GM21737 (cell line): Measurements from ENCODE around the gene FGFRL1.
"Not testable (repeated sequence)": the region's sequence is repeated elsewhere in the genome, so short reads cannot be mapped to it uniquely, and the experiment has no call there.

Experiments used
- ATAC-seq: cut with Tn5 transposase; IDR thresholded peaks from one replicate; pipeline ENCODE4 v1.9.1; 2021; ENCODE audit warnings: mild to moderate bottlenecking, moderate library complexity; ENCODE audit not compliant: unreplicated experiment

Gene FGFRL1

GRCh38 chr4:1048773-1049590 lies 37.6 kb downstream of the FGFRL1 start:
- ATAC-seq = no peak

GRCh38 chr4:1049591-1049905 lies 38.1 kb downstream of the FGFRL1 start:
- no peak for ATAC-seq

- ATAC-seq = no peak
These were observed 39.2 kb downstream of the FGFRL1 start for GRCh38 chr4:1050486-1051213.

- ATAC-seq = no peak
These were observed 40.0 kb downstream of the FGFRL1 start for GRCh38 chr4:1051472-1051871.

- ATAC-seq = no peak
These were observed 40.8 kb downstream of the FGFRL1 start for GRCh38 chr4:1052231-1052671.

GRCh38 chr4:1053080-1053661 lies 41.7 kb downstream of the FGFRL1 start:
- no peak for ATAC-seq

- not testable (repeated sequence) for ATAC-seq
These were observed 42.5 kb downstream of the FGFRL1 start for GRCh38 chr4:1053891-1054290.

GRCh38 chr4:1054696-1055242 lies 43.3 kb downstream of the FGFRL1 start:
- not testable (repeated sequence) for ATAC-seq

- ATAC-seq = not testable (repeated sequence)
These were observed 43.8 kb downstream of the FGFRL1 start for GRCh38 chr4:1055243-1055701.

GRCh38 chr4:1055721-1056590 lies 44.5 kb downstream of the FGFRL1 start:
- no peak for ATAC-seq

GRCh38 chr4:1056671-1057402 lies 45.4 kb downstream of the FGFRL1 start:
- ATAC-seq = no peak

- ATAC-seq = no peak
These were observed 45.9 kb downstream of the FGFRL1 start for GRCh38 chr4:1057403-1057745.

GRCh38 chr4:1058198-1058996 lies 47.0 kb downstream of the FGFRL1 start:
- no peak for ATAC-seq

- ATAC-seq = no peak
These were observed 47.7 kb downstream of the FGFRL1 start for GRCh38 chr4:1058997-1059665.

- no peak for ATAC-seq
These were observed 48.7 kb downstream of the FGFRL1 start for GRCh38 chr4:1060121-1060520.

- ATAC-seq = no peak
These were observed 49.2 kb downstream of the FGFRL1 start for GRCh38 chr4:1060621-1061020.

- no peak for ATAC-seq
These were observed 49.8 kb downstream of the FGFRL1 start for GRCh38 chr4:1061056-1061700.

- ATAC-seq = no peak
These were observed 50.3 kb downstream of the FGFRL1 start for GRCh38 chr4:1061760-1062159.
